ENCODE measurements around the gene SPATA9.
A peak's percentile ranks its signal among the peaks of the same experiment; 100 is the strongest.
"Not testable (repeated sequence)": the region's sequence is repeated elsewhere in the genome, so short reads cannot be mapped to it uniquely, and the experiment has no call there.

The SPATA9 gene

GRCh38 chr5:95646569-95647431, 36.0 kb downstream of the SPATA9 start, which contains the start of gene RFESD:
Gene RFESD, plus strand, starts transcription at chr5:95646777. Its CDS starts 5,495 bp downstream, at chr5:95652272.
- H3K9me3 ChIP-seq (ENCODE audit: control insufficient read depth, insufficient read depth, low read length) = no peaks in the 10 kb centered on the region
- H3K9me2 ChIP-seq (replicated peaks; ENCODE audit: control insufficient read depth, low read length) = no peaks in the 10 kb centered on the region
- TF ChIP-seq, protein P1, sequence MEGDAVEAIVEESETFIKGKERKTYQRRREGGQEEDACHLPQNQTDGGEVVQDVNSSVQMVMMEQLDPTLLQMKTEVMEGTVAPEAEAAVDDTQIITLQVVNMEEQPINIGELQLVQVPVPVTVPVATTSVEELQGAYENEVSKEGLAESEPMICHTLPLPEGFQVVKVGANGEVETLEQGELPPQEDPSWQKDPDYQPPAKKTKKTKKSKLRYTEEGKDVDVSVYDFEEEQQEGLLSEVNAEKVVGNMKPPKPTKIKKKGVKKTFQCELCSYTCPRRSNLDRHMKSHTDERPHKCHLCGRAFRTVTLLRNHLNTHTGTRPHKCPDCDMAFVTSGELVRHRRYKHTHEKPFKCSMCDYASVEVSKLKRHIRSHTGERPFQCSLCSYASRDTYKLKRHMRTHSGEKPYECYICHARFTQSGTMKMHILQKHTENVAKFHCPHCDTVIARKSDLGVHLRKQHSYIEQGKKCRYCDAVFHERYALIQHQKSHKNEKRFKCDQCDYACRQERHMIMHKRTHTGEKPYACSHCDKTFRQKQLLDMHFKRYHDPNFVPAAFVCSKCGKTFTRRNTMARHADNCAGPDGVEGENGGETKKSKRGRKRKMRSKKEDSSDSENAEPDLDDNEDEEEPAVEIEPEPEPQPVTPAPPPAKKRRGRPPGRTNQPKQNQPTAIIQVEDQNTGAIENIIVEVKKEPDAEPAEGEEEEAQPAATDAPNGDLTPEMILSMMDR (IDR thresholded peaks at IDR 0.05; ENCODE audit: low read depth, low read length, poor library complexity, severe bottlenecking) = no peak
- TF ChIP-seq EZH2phosphoT487 (IDR thresholded peaks at IDR 0.05; ENCODE audit: borderline replicate concordance, low read length) = no peak
- H3K27ac ChIP-seq (ENCODE audit: low read depth, low read length) = peak within 1 kb of the TSS; percentile 45
- H3K4me2 ChIP-seq (ENCODE audit: low read length) = peak within 1 kb of the TSS; percentile 71
- H3K4me3 ChIP-seq (ENCODE audit: low read length) = peak within 1 kb of the TSS; percentile 75
- H4K20me1 ChIP-seq (ENCODE audit: control insufficient read depth, insufficient read depth, low read depth, low read length) = no peaks in the 10 kb centered on the region
- peaks cover 30% of the 10 kb centered on the region for H3K4me1 ChIP-seq (ENCODE audit: control insufficient read depth, low read length)
- H3K36me3 ChIP-seq (ENCODE audit: control insufficient read depth, low read length) = no peaks in the 10 kb centered on the region
- H3F3A ChIP-seq (ENCODE audit: control insufficient read depth, insufficient read depth) = no peaks in the 10 kb centered on the region
- no peaks in the 10 kb centered on the region for H3K27me3 ChIP-seq (ENCODE audit: control insufficient read depth, low read length)
- no peaks in the 10 kb centered on the region for H3K79me2 ChIP-seq (ENCODE audit: control insufficient read depth, low read length)

GRCh38 chr5:95646226-95646568, 36.6 kb downstream of the SPATA9 start:
- not testable (repeated sequence) for H3F3A ChIP-seq (ENCODE audit: control insufficient read depth, insufficient read depth); H3K36me3 ChIP-seq (ENCODE audit: control insufficient read depth, low read length); H4K20me1 ChIP-seq (ENCODE audit: control insufficient read depth, insufficient read depth, low read depth, low read length); H3K9me3 ChIP-seq (ENCODE audit: control insufficient read depth, insufficient read depth, low read length); H3K79me2 ChIP-seq (ENCODE audit: control insufficient read depth, low read length); H3K27me3 ChIP-seq (ENCODE audit: control insufficient read depth, low read length); H3K27ac ChIP-seq (ENCODE audit: low read depth, low read length); H3K9me2 ChIP-seq (replicated peaks; ENCODE audit: control insufficient read depth, low read length)
- Histone ChIP-seq H3K4me1 (ENCODE audit: control insufficient read depth, low read length) (peaks cover 30% of the 10 kb centered on the region), H3K4me2 (ENCODE audit: low read length) (peak overlapping the region; percentile 71), H3K4me3 (ENCODE audit: low read length) (peak overlapping the region; percentile 75)

DNA sequence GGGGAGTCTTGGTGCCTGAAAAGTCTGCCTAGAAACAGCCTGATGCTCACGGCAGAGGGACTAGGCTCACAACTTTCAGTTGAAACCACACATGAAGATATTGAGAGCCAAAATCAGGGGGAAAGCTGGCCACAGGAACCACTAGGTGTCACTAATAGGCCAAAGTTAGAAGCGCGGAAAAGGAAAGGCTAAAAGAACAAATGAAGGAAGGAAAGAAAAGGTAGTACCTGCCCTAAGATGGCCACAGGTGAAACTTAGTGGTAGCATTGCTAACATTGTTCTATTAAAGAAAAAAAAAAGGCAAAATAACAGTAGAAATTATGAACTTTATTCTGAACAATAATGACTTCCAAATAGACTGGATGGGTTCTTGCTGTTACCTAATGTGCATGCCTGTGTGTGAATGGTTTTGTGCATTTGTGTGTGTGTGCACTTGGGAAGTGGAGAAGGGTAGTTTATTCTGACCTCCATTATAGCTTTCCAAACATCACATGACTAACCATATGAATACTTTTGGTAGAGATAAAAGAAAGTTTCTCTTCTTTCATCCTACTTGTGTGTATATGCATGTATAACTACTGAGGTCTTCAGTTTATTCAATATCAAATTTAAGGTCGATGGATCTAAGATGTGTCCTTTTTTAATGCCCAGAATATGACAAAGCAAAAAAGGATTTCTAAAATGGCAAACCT, 38.3 kb downstream of the SPATA9 start:
- Histone ChIP-seq H3K9me2 (replicated peaks; ENCODE audit: control insufficient read depth, low read length) (no peaks in the 10 kb centered on the region), H4K20me1 (ENCODE audit: control insufficient read depth, insufficient read depth, low read depth, low read length) (no peaks in the 10 kb centered on the region), H3K27me3 (ENCODE audit: control insufficient read depth, low read length) (no peaks in the 10 kb centered on the region), H3K36me3 (ENCODE audit: control insufficient read depth, low read length) (no peaks in the 10 kb centered on the region), H3K4me2 (ENCODE audit: low read length) (no peak overlapping the region), H3F3A (ENCODE audit: control insufficient read depth, insufficient read depth) (no peaks in the 10 kb centered on the region), H3K4me3 (ENCODE audit: low read length) (no peak overlapping the region), H3K4me1 (ENCODE audit: control insufficient read depth, low read length) (peaks cover 29% of the 10 kb centered on the region), H3K27ac (ENCODE audit: low read depth, low read length) (no peak overlapping the region), H3K9me3 (ENCODE audit: control insufficient read depth, insufficient read depth, low read length) (no peaks in the 10 kb centered on the region), H3K79me2 (ENCODE audit: control insufficient read depth, low read length) (no peaks in the 10 kb centered on the region)
- TF ChIP-seq EZH2phosphoT487 (IDR thresholded peaks at IDR 0.05; ENCODE audit: borderline replicate concordance, low read length) = no peak
- TF ChIP-seq, protein P1 (IDR thresholded peaks at IDR 0.05; ENCODE audit: low read depth, low read length, poor library complexity, severe bottlenecking) = peak; percentile 87

- H3K79me2 ChIP-seq (ENCODE audit: control insufficient read depth, low read length) = no peaks in the 10 kb centered on the region
- no peak overlapping the region for H3K27ac ChIP-seq (ENCODE audit: low read depth, low read length)
- no peaks in the 10 kb centered on the region for H4K20me1 ChIP-seq (ENCODE audit: control insufficient read depth, insufficient read depth, low read depth, low read length)
- no peaks in the 10 kb centered on the region for H3F3A ChIP-seq (ENCODE audit: control insufficient read depth, insufficient read depth)
- no peaks in the 10 kb centered on the region for H3K36me3 ChIP-seq (ENCODE audit: control insufficient read depth, low read length)
- peaks cover 23% of the 10 kb centered on the region for H3K4me1 ChIP-seq (ENCODE audit: control insufficient read depth, low read length)
- H3K4me3 ChIP-seq (ENCODE audit: low read length) = no peak overlapping the region
- peaks cover 8% of the 10 kb centered on the region for H3K27me3 ChIP-seq (ENCODE audit: control insufficient read depth, low read length)
- H3K4me2 ChIP-seq (ENCODE audit: low read length) = no peak overlapping the region
- no peaks in the 10 kb centered on the region for H3K9me3 ChIP-seq (ENCODE audit: control insufficient read depth, insufficient read depth, low read length)
- no peaks in the 10 kb centered on the region for H3K9me2 ChIP-seq (replicated peaks; ENCODE audit: control insufficient read depth, low read length)
- TF ChIP-seq, protein P1 (IDR thresholded peaks at IDR 0.05; ENCODE audit: low read depth, low read length, poor library complexity, severe bottlenecking) = no peak
- TF ChIP-seq EZH2phosphoT487 (IDR thresholded peaks at IDR 0.05; ENCODE audit: borderline replicate concordance, low read length) = no peak
Measured at GRCh38 chr5:95643152-95643551, 39.6 kb downstream of the SPATA9 start.
